ENCODE data around the gene PAX6. TPM values are rescaled to one million over a fixed set of nuclear protein-coding genes. Genes with fewer than 3 reads are reported as not detected.

PAX6 gene
- total RNA-seq, 2 donors from 2014 or later, result 1.1 to 1.6 TPM

- H3K9me3 ChIP-seq, result no peaks in the 10 kb centered on the region
- H3K27ac ChIP-seq, result no peak overlapping the region
- H3K4me3 ChIP-seq, result no peak overlapping the region
- TF ChIP-seq, protein P1, sequence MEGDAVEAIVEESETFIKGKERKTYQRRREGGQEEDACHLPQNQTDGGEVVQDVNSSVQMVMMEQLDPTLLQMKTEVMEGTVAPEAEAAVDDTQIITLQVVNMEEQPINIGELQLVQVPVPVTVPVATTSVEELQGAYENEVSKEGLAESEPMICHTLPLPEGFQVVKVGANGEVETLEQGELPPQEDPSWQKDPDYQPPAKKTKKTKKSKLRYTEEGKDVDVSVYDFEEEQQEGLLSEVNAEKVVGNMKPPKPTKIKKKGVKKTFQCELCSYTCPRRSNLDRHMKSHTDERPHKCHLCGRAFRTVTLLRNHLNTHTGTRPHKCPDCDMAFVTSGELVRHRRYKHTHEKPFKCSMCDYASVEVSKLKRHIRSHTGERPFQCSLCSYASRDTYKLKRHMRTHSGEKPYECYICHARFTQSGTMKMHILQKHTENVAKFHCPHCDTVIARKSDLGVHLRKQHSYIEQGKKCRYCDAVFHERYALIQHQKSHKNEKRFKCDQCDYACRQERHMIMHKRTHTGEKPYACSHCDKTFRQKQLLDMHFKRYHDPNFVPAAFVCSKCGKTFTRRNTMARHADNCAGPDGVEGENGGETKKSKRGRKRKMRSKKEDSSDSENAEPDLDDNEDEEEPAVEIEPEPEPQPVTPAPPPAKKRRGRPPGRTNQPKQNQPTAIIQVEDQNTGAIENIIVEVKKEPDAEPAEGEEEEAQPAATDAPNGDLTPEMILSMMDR (IDR thresholded peaks at IDR 0.05), result no peak
- no peak for DNase-seq
- peaks cover 98% of the 10 kb centered on the region for H3K27me3 ChIP-seq
- H3K9ac ChIP-seq (ENCODE audit: low read depth in 2 of 2, low read length in 2 of 2), result no peak overlapping the region
- H3K36me3 ChIP-seq, result no peaks in the 10 kb centered on the region
- intact Hi-C loops (cut with DNase I), result no loop called here
- H3K4me1 ChIP-seq, result peaks cover 7% of the 10 kb centered on the region
Observed at GRCh38 chr11:31803813-31804311, 7.3 kb downstream of the PAX6 start.

DNA sequence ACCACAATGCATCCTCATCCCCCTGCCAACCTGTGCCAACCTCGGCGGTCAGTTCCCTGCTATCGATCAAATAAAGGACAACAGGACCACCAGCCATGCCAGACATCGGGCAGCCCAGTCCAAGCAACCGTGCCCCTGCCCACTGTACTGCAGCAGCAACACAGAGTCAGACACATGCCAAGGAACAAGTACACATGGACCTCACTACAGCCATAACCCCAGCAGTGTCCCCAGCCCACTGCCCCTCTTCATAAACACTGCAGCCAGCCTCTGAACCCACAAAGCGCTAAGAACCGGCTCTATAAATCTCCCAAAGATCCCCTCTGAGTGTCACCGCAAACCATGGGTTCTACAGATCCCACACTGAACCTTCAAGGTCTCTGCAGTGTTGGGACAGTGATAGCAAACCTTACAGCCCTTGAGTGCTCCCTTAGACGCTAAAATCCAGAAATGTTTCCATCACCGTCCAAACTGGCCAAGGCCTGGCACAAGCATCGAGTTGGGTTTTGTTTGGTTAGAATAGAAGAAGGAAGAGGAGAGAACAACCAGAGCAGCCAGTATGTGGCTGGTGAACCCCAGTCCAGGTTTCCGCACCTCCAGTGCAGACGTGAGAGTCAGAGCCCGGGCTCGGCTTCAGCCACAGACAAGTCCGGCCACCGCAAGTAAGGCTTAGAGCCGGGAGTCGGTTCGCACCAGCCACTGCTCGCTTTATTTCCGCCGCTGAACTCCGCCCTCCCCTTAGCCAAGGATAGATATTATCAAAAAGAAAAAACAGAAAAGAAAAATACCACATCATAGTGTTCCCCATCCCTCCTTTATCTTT lies 7.9 kb downstream of the PAX6 start:
- no peak for DNase-seq
- H3K4me1 ChIP-seq, result peaks cover 7% of the 10 kb centered on the region
- no peaks in the 10 kb centered on the region for H3K9me3 ChIP-seq
- TF ChIP-seq, protein P1 (IDR thresholded peaks at IDR 0.05), result no peak
- H3K27ac ChIP-seq, result no peak overlapping the region
- peaks cover 98% of the 10 kb centered on the region for H3K27me3 ChIP-seq
- no peak overlapping the region for H3K4me3 ChIP-seq
- no peaks in the 10 kb centered on the region for H3K36me3 ChIP-seq
- no peak overlapping the region for H3K9ac ChIP-seq (ENCODE audit: low read depth in 2 of 2, low read length in 2 of 2)
- intact Hi-C loops (cut with DNase I), result no loop called here

DNA sequence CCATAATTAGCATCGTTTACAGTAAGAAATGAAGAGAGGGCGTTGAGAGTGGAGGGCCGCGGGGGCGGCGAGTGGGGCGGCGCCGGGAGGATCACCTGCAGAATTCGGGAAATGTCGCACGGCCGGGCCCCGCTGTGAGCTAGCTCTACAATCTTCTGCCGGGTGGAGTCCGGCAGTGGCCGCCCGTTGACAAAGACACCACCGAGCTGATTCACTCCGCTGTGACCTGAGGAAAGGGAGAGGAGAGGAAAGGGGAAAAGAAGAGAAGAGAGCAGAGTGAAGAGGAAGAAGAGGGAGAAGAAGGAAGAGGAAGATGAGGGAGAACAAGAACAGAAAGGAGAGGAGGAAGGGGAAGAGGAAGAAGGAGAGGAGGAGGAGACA lies 8.5 kb downstream of the PAX6 start:
- intact Hi-C loops (cut with DNase I), result no loop called here
- Histone ChIP-seq H3K27me3 (peaks cover 95% of the 10 kb centered on the region), H3K27ac (no peak overlapping the region), H3K9ac (ENCODE audit: low read depth in 2 of 2, low read length in 2 of 2) (no peak overlapping the region), H3K9me3 (no peaks in the 10 kb centered on the region), H3K4me1 (peaks cover 7% of the 10 kb centered on the region), H3K36me3 (no peaks in the 10 kb centered on the region), H3K4me3 (no peak overlapping the region)
- TF ChIP-seq, protein P1 (IDR thresholded peaks at IDR 0.05), result no peak
- DNase-seq, result no peak

DNA sequence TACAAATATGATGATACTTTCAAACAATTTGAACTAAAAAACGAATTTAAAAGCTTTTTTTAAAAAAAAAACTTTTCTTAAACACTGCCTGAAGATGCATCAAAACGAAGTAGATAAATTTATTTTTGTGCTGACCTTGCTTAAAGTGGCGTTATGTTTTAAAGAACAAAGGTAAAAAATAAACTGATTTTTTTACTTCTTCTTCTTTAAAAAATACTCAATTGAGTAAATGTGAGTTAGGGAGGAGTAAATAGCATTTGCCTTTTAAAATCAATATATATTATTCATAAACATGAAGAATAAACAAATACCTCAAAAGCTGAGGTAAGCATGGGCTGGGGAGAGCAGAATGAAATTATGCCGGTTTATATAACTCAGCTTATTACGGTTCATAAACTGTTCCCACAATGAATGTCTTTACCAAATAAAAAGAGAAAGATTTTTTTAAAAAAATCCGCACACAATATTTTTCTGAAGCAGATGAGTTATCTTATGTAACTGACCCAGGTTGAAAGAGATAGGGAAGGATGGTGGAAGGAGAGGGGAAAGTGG lies 9.0 kb downstream of the PAX6 start:
- no peak overlapping the region for H3K27ac ChIP-seq
- DNase-seq, result no peak
- TF ChIP-seq, protein P1 (IDR thresholded peaks at IDR 0.05), result no peak
- intact Hi-C loops (cut with DNase I), result no loop called here
- peaks cover 95% of the 10 kb centered on the region for H3K27me3 ChIP-seq
- H3K4me1 ChIP-seq, result peaks cover 7% of the 10 kb centered on the region
- no peak overlapping the region for H3K4me3 ChIP-seq
- no peak overlapping the region for H3K9ac ChIP-seq (ENCODE audit: low read depth in 2 of 2, low read length in 2 of 2)
- no peaks in the 10 kb centered on the region for H3K9me3 ChIP-seq
- H3K36me3 ChIP-seq, result no peaks in the 10 kb centered on the region

- DNase-seq, result no peak
- Histone ChIP-seq H3K9ac (ENCODE audit: low read depth in 2 of 2, low read length in 2 of 2) (no peak overlapping the region), H3K4me3 (no peak overlapping the region), H3K4me1 (peaks cover 7% of the 10 kb centered on the region), H3K27me3 (peaks cover 93% of the 10 kb centered on the region), H3K27ac (no peak overlapping the region), H3K9me3 (no peaks in the 10 kb centered on the region), H3K36me3 (no peaks in the 10 kb centered on the region)
- TF ChIP-seq, protein P1 (IDR thresholded peaks at IDR 0.05), result no peak
- intact Hi-C loops (cut with DNase I), result no loop called here
Observed at GRCh38 chr11:31801298-31801702, 9.8 kb downstream of the PAX6 start.
